Measurements from ENCODE around the gene PPFIBP1. TPM values are rescaled to one million over a fixed set of nuclear protein-coding genes. Genes with fewer than 3 reads are reported as not detected.
"Not testable (repeated sequence)": the region's sequence is repeated elsewhere in the genome, so short reads cannot be mapped to it uniquely, and the experiment has no call there.

The PPFIBP1 gene
- polyA plus RNA-seq, 4 donors, result 32.6 to 98.8 (median 77.1) TPM

GRCh38 chr12:27537855-27538675, 14.1 kb downstream of the PPFIBP1 start:
- DNase-seq (ENCODE audit: low read depth in 4 of 4, low spot score in 3 of 4), result no peak

GRCh38 chr12:27539191-27539631, 15.2 kb downstream of the PPFIBP1 start:
- DNase-seq (ENCODE audit: low read depth in 4 of 4, low spot score in 3 of 4), result no peak

- DNase-seq (ENCODE audit: low read depth in 4 of 4, low spot score in 3 of 4), result no peak
Measured at GRCh38 chr12:27541031-27541719, 17.2 kb downstream of the PPFIBP1 start.

GRCh38 chr12:27542628-27543027, 18.6 kb downstream of the PPFIBP1 start:
- DNase-seq (ENCODE audit: low read depth in 4 of 4, low spot score in 3 of 4), result no peak

- DNase-seq (ENCODE audit: low read depth in 4 of 4, low spot score in 3 of 4), result not testable (repeated sequence)
Measured at GRCh38 chr12:27544858-27545257, 20.9 kb downstream of the PPFIBP1 start.

GRCh38 chr12:27545665-27546064, 21.7 kb downstream of the PPFIBP1 start:
- no peak for DNase-seq (ENCODE audit: low read depth in 4 of 4, low spot score in 3 of 4)

- DNase-seq (ENCODE audit: low read depth in 4 of 4, low spot score in 3 of 4), result no peak
Measured at GRCh38 chr12:27547592-27547991, 23.6 kb downstream of the PPFIBP1 start.

GRCh38 chr12:27548301-27549199, 24.5 kb downstream of the PPFIBP1 start:
- DNase-seq (ENCODE audit: low read depth in 4 of 4, low spot score in 3 of 4), result no peak

- no peak for DNase-seq (ENCODE audit: low read depth in 4 of 4, low spot score in 3 of 4)
Measured at GRCh38 chr12:27549236-27549800, 25.3 kb downstream of the PPFIBP1 start.

- peak in 3 of 4 donors; percentile 59 to 77 (median 67) for DNase-seq (ENCODE audit: low read depth in 4 of 4, low spot score in 3 of 4)
Measured at GRCh38 chr12:27549801-27550652, 26.0 kb downstream of the PPFIBP1 start.

- DNase-seq (ENCODE audit: low read depth in 4 of 4, low spot score in 3 of 4), result no peak
Measured at GRCh38 chr12:27550653-27550975, 26.6 kb downstream of the PPFIBP1 start.

- no peak for DNase-seq (ENCODE audit: low read depth in 4 of 4, low spot score in 3 of 4)
Measured at GRCh38 chr12:27551172-27551840, 27.3 kb downstream of the PPFIBP1 start.

GRCh38 chr12:27552235-27552634, 28.2 kb downstream of the PPFIBP1 start:
- DNase-seq (ENCODE audit: low read depth in 4 of 4, low spot score in 3 of 4), result no peak

- no peak for DNase-seq (ENCODE audit: low read depth in 4 of 4, low spot score in 3 of 4)
Measured at GRCh38 chr12:27552886-27553560, 29.0 kb downstream of the PPFIBP1 start.

GRCh38 chr12:27553941-27554340, 29.9 kb downstream of the PPFIBP1 start:
- no peak for DNase-seq (ENCODE audit: low read depth in 4 of 4, low spot score in 3 of 4)

GRCh38 chr12:27554421-27555186, 30.6 kb downstream of the PPFIBP1 start:
- DNase-seq (ENCODE audit: low read depth in 4 of 4, low spot score in 3 of 4), result no peak

GRCh38 chr12:27555361-27555760, 31.4 kb downstream of the PPFIBP1 start:
- DNase-seq (ENCODE audit: low read depth in 4 of 4, low spot score in 3 of 4), result no peak

Data from left renal pelvis (tissue), 4 donors.